IPS DF 6.9 (cell line): Measurements from ENCODE around the gene UQCC2.

Source experiments
- DNase-seq: peaks from one replicate; pipeline ENCODE4 v3.0.0-alpha.2; 2013; ENCODE audit warnings: low read depth, low spot score
- H3K27ac ChIP-seq: one replicate; pipeline ENCODE4 v1.5.1; 2013; ENCODE audit warnings: low read length, control low read depth
- H3K27me3 ChIP-seq: 2 replicates; pipeline ENCODE4 v1.6.1; 2013; ENCODE audit warnings: mild to moderate bottlenecking, low read length; ENCODE audit not compliant: control insufficient read depth, insufficient read depth
- H3K36me3 ChIP-seq: 2 replicates; pipeline ENCODE4 v1.6.1; 2013; ENCODE audit warnings: low read length; ENCODE audit not compliant: control insufficient read depth, insufficient read depth
- H3K4me1 ChIP-seq: 2 replicates; pipeline ENCODE4 v1.6.1; 2013; ENCODE audit warnings: low read length; ENCODE audit not compliant: control insufficient read depth, insufficient read depth
- H3K4me3 ChIP-seq: 2 replicates; pipeline ENCODE4 v1.5.1; 2013; ENCODE audit warnings: mild to moderate bottlenecking, low read length
- H3K9me3 ChIP-seq: 2 replicates; pipeline ENCODE4 v1.6.1; 2013; ENCODE audit warnings: low read length, inconsistent platforms; ENCODE audit not compliant: control insufficient read depth, insufficient read depth
- WGBS: extraction: QIAGEN DNeasy Blood & Tissue Kit; methylation state at CpG from one replicate; pipeline ENCODE4 v1.1.7; 2013; ENCODE audit warnings: mixed read lengths, missing lambda C conversion rate; ENCODE audit not compliant: insufficient read length, insufficient coverage; 5-methylcytosine and 5-hydroxymethylcytosine counted together

Gene UQCC2

DNA sequence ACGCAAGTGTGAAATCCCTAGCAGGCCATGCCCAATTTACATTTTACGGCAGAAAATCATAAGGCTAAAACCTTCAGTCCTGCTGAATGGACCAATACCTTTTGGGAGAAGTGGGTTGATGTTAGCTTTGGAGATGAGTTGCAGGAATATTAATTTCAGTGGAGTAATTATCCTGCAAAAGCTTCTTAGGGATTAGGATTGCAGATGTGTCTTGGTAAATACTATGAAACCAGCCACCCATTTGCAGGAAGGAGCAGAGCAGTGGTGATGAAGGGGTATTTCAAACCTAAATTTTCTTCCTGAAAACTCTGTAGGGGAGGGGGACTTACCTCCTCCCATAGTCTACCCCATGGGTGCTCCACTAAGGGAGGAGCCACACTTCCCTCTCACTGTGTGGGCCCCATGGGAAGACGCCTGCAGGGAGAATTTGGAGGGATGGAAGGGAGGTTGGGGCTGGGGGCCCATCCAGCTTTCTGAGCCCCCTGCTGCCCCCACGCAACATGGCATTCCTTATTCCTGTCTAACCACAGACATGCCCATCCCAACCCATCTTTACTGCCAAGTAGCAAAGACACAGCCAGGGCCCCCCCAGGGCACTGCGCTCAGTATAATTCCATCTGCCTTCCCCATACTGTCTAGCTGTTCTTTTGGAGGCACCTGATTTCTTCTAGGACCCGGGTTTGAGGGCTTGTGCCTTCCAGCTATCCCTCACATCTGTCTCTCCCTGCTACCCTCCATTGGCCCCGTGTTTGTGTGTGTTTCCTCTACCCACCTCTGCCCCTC, 14.6 kb upstream of the UQCC2 start:
- Histone ChIP-seq H3K4me1 (peaks cover 2% of the 10 kb centered on the region), H3K4me3 (no peak overlapping the region), H3K9me3 (no peaks in the 10 kb centered on the region), H3K27ac (no peak overlapping the region), H3K27me3 (no peaks in the 10 kb centered on the region), H3K36me3 (no peaks in the 10 kb centered on the region)
- DNase-seq, result no peak
- WGBS, result no CpG with 5 or more reads among the region's 7 CpGs

- DNase-seq, result no peak
- H3K27ac ChIP-seq, result no peak overlapping the region
- H3K27me3 ChIP-seq, result no peaks in the 10 kb centered on the region
- H3K4me3 ChIP-seq, result no peak overlapping the region
- H3K9me3 ChIP-seq, result no peaks in the 10 kb centered on the region
- no peaks in the 10 kb centered on the region for H3K36me3 ChIP-seq
- WGBS, result no CpG with 5 or more reads among the region's 14 CpGs
- peaks cover 2% of the 10 kb centered on the region for H3K4me1 ChIP-seq
Observed at GRCh38 chr6:33725222-33725621, 13.7 kb upstream of the UQCC2 start.

GRCh38 chr6:33724102-33725023, 12.9 kb upstream of the UQCC2 start:
- H3K4me1 ChIP-seq, result peaks cover 2% of the 10 kb centered on the region
- no peaks in the 10 kb centered on the region for H3K9me3 ChIP-seq
- H3K27me3 ChIP-seq, result no peaks in the 10 kb centered on the region
- WGBS, result no CpG with 5 or more reads among the region's 13 CpGs
- DNase-seq, result no peak
- H3K27ac ChIP-seq, result no peak overlapping the region
- no peaks in the 10 kb centered on the region for H3K36me3 ChIP-seq
- H3K4me3 ChIP-seq, result no peak overlapping the region

GRCh38 chr6:33723371-33724085, 12.0 kb upstream of the UQCC2 start:
- Histone ChIP-seq H3K9me3 (no peaks in the 10 kb centered on the region), H3K4me1 (peaks cover 2% of the 10 kb centered on the region), H3K36me3 (no peaks in the 10 kb centered on the region), H3K27ac (no peak overlapping the region), H3K27me3 (no peaks in the 10 kb centered on the region; the same call in 1 of the 2 replicates), H3K4me3 (no peak overlapping the region)
- no CpG with 5 or more reads among the region's 3 CpGs for WGBS
- no peak for DNase-seq

GRCh38 chr6:33722103-33722623, 10.7 kb upstream of the UQCC2 start:
- H3K4me1 ChIP-seq, result peaks cover 2% of the 10 kb centered on the region
- no peaks in the 10 kb centered on the region; the same call in 1 of the 2 replicates for H3K27me3 ChIP-seq
- no peaks in the 10 kb centered on the region for H3K9me3 ChIP-seq
- no peak for DNase-seq
- H3K4me3 ChIP-seq, result no peak overlapping the region
- no CpG with 5 or more reads among the region's 5 CpGs for WGBS
- H3K36me3 ChIP-seq, result no peaks in the 10 kb centered on the region
- no peak overlapping the region for H3K27ac ChIP-seq

DNA sequence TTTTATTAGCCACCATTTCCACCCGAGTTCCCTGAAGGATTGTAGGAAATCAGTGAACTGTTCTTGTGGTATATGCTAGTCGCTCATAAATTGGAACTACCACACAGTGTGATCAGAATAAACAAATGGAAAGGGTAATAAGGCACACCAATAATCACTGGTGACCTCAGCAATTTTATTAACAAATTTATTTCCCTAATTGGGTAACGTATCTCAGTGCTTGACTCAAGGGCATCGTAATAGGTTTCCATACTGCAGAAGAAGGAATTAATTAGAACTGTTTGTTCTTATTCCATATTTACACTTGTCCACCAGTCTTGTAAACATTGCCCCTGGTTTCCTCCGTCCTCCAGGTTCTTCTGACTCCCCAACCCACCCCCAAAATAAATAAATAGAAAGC, 10.0 kb upstream of the UQCC2 start:
- DNase-seq, result no peak
- Histone ChIP-seq H3K9me3 (no peaks in the 10 kb centered on the region), H3K4me3 (no peak overlapping the region), H3K4me1 (peaks cover 2% of the 10 kb centered on the region), H3K27ac (no peak overlapping the region), H3K27me3 (no peaks in the 10 kb centered on the region; the same call in 1 of the 2 replicates), H3K36me3 (no peaks in the 10 kb centered on the region)
- WGBS, result no CpG with 5 or more reads among the region's 5 CpGs

DNA sequence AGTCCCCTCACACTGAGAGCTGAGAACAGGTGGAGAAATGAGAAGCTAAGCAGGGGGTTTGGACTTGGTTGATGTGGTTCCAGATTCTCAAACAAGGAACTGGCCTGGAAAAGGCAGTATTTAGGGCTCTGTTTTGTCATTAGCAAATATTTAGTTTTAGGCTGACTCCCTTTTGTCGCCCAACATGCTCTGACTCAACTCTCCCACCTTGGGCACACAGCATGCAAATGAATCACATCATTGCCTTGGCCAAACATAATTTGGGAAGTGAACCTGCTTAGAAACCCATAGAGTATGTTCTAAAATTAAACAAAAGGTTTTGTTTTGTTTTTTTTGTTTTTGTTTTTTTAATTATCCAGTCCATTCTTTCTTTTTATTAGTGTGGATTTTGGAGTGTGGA, 9.5 kb upstream of the UQCC2 start:
- H3K4me3 ChIP-seq, result no peak overlapping the region
- no peaks in the 10 kb centered on the region; the same call in 1 of the 2 replicates for H3K27me3 ChIP-seq
- no peak overlapping the region for H3K27ac ChIP-seq
- no peaks in the 10 kb centered on the region for H3K36me3 ChIP-seq
- H3K4me1 ChIP-seq, result peaks cover 2% of the 10 kb centered on the region
- WGBS, result no CpG with 5 or more reads among the region's 1 CpG
- no peak for DNase-seq
- H3K9me3 ChIP-seq, result no peaks in the 10 kb centered on the region

DNA sequence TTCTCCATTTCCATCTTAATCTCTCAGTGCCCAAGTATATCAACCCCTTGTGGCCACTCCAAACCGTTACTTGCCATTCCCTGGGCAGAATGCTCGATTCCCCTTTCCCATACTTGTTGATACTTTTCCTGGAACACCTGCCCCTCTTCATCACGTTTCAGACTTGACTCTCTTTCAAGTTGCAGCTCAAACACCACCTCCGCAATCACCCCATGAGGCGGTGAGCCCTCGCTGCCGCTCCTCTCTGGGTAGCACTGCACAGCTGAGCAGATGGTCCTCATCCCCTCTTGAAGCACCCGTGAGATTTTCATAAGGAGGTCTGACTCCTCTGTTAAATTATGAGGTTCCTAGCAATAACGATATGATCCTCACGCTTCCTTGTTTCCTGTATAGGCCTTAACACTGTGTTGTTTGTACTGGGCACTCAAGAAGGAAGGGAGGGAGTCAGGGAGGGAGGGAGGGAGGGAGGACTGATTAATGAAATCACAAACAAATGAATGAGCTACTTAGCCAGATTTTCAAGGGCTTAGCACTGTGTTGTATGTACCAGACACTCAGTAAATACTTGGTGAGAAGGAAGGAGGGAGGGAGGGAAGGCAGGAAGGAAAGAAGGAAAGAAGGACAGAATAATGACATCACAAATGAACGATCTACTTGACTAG, 8.0 kb upstream of the UQCC2 start:
- Histone ChIP-seq H3K27ac (no peak overlapping the region), H3K4me1 (no peaks in the 10 kb centered on the region), H3K27me3 (no peaks in the 10 kb centered on the region; the same call in 1 of the 2 replicates), H3K4me3 (no peak overlapping the region), H3K36me3 (no peaks in the 10 kb centered on the region), H3K9me3 (no peaks in the 10 kb centered on the region)
- no peak for DNase-seq
- no CpG with 5 or more reads among the region's 11 CpGs for WGBS

DNA sequence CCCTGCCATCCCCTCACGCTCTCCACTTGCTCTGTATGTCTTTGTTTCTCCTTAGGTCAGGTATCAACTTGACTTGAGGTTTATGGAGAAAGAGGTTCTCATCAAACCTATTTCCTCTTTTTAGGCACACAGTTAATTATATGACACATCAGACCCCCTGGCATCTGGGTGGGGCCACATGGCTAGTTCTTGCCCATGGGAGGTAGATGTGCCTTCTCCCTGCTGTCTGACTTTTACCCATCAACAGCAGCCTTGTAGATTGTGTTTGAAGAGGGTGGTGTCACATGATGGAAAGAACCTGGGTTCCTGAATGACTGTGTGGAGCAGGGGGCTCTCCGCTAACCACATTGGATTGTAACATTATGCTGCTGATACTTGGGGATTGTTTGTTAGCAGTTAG, 7.2 kb upstream of the UQCC2 start:
- WGBS, result no CpG with 5 or more reads among the region's 2 CpGs
- no peak overlapping the region for H3K27ac ChIP-seq

More for the DNA sequence above, 7.2 kb upstream of the UQCC2 start:
- no peaks in the 10 kb centered on the region for H3K36me3 ChIP-seq
- H3K27me3 ChIP-seq, result no peaks in the 10 kb centered on the region; the same call in 1 of the 2 replicates
- no peaks in the 10 kb centered on the region for H3K4me1 ChIP-seq
- no peak for DNase-seq
- H3K4me3 ChIP-seq, result no peak overlapping the region
- no peaks in the 10 kb centered on the region for H3K9me3 ChIP-seq
